Retinal pigment epithelial cell (primary cell): ENCODE data around the gene OTX1.

Experiments used
- DNase-seq: peaks from one replicate; pipeline ENCODE4 v3.0.0-alpha.2; 2010; ENCODE audit warnings: low read depth
- H3K4me3 ChIP-seq: 2 replicates; pipeline ENCODE4 v1.5.1; 2011; ENCODE audit warnings: mild to moderate bottlenecking, low read length, control low read depth, moderate library complexity
- TF ChIP-seq, protein P1 (sequence below): conservative IDR thresholded peaks from 2 replicates; pipeline ENCODE4 v1.5.1; 2011; ENCODE audit warnings: low read depth, low read length, control low read depth, inconsistent platforms

OTX1 gene

DNA sequence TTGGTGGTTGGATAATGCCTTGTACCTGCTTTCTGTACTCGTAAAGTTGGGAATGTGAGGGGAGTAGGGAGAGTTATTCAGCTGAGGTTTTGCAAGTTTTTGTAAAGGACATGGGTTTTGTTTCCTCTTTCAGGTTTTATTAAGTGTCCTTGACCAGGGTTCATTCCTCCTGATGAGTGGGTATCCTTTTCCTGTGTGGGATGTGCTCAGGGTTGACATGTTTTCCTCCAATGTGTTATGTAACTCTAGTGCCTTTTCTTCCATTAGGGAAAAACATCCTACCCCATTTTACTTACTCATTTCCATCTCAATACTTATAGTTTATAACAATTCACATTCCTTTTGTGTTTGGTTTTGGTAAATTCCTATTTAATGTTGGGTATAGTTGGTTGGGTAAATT lies 48.4 kb downstream of the OTX1 start:
- no peak for DNase-seq
- H3K4me3 ChIP-seq, result no peak overlapping the region
- TF ChIP-seq, protein P1, sequence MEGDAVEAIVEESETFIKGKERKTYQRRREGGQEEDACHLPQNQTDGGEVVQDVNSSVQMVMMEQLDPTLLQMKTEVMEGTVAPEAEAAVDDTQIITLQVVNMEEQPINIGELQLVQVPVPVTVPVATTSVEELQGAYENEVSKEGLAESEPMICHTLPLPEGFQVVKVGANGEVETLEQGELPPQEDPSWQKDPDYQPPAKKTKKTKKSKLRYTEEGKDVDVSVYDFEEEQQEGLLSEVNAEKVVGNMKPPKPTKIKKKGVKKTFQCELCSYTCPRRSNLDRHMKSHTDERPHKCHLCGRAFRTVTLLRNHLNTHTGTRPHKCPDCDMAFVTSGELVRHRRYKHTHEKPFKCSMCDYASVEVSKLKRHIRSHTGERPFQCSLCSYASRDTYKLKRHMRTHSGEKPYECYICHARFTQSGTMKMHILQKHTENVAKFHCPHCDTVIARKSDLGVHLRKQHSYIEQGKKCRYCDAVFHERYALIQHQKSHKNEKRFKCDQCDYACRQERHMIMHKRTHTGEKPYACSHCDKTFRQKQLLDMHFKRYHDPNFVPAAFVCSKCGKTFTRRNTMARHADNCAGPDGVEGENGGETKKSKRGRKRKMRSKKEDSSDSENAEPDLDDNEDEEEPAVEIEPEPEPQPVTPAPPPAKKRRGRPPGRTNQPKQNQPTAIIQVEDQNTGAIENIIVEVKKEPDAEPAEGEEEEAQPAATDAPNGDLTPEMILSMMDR, result no peak

DNA sequence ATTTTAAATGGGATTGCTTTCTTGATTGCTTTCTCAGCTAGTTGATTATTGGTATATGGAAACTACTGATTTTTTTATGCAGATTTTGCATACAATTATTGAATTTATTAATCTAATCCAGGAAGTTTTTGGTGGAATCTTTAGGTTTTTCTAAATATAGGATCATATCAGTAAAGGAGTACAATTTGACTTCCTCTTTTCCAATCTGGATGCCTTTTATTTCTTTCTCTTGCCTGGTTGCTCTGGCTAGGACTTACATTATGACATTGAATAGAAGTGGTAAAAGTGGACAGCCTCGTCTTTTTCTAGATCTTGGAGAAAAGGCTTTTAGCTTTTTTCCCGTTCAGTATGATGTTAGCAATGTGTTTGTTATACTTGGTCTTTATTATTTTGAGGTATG lies 51.3 kb downstream of the OTX1 start:
- H3K4me3 ChIP-seq, result no peak overlapping the region
- DNase-seq, result no peak
- TF ChIP-seq, protein P1, result no peak

DNA sequence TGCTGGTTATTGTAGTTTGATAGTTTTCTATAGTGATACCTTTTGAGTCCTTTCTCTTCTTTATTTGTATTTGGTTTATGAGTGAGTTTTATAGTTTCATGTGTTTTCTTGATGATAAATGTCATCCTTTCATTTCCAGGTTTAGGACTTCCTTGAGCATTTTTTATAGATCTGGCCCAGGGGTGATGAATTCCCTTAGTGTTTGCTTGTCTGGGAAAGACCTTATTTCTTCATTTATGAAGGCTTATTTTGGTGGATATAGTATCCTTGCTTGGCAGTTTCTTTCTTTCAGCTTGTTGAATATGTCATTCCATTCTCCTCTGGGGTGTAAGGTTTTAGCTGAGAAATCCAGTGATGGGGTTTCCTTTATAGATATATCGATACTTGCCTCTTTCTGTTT lies 53.9 kb downstream of the OTX1 start:
- DNase-seq, result no peak
- TF ChIP-seq, protein P1, result no peak
- H3K4me3 ChIP-seq, result no peak overlapping the region
